Spleen (tissue), 7 donors: Measurements from ENCODE around the gene SEPTIN3.

Experiments used
- POLR2A ChIP-seq, 3 donors: fragments of 450-650 bp; IDR thresholded peaks; one replicate each; pipeline ENCODE4 v1.5.1; 2017; ENCODE audit warnings: antibody characterized with exemption in 3 of 3, mild to moderate bottlenecking in 1 of 3
- POLR2AphosphoS5 ChIP-seq, 3 donors: sonication (generic); formaldehyde crosslinking; IDR thresholded peaks; one replicate each; pipeline ENCODE4 v1.5.1; 2017; ENCODE audit warnings: antibody characterized with exemption in 3 of 3
- TF ChIP-seq, protein P1 (sequence below), 11 experiments: fragments of 200-600 bp in 7 of 11; fragments of 450-650 bp in 4 of 11; sonication (generic) in 4 of 11; IDR thresholded peaks in 8 of 11; conservative IDR thresholded peaks in 3 of 11; 1 replicate in 7 of 11; 2 replicates in 4 of 11; pipeline versions ENCODE4 v1.4.0 to v1.8.0; 2016 to 2021; ENCODE audit warnings: antibody characterized with exemption in 11 of 11, inconsistent platforms in 4 of 11, mild to moderate bottlenecking in 1 of 11
- donor health status: DM: no; HTN: no; CAD: no; lungs with moderate emphysema.
- donor health status: DM: no; HTN: no; CAD: no.
- donor health status: DM: no; HTN: no; CAD: no.

DNA sequence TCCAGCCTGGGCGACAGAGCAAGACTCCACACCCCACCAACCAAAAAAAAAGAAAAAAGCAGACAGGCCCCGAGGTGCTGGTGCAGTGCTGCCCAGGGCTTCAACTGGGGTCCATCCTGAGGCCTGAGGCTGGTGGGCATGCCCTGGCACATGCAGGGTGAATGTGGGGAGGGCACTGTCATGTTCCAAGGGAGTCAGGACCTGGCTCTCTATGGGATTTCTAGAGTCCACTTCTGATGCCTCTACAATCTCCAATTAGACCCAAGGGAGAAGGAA, 32.4 kb upstream of the SEPTIN3 start:
- TF ChIP-seq, protein P1, sequence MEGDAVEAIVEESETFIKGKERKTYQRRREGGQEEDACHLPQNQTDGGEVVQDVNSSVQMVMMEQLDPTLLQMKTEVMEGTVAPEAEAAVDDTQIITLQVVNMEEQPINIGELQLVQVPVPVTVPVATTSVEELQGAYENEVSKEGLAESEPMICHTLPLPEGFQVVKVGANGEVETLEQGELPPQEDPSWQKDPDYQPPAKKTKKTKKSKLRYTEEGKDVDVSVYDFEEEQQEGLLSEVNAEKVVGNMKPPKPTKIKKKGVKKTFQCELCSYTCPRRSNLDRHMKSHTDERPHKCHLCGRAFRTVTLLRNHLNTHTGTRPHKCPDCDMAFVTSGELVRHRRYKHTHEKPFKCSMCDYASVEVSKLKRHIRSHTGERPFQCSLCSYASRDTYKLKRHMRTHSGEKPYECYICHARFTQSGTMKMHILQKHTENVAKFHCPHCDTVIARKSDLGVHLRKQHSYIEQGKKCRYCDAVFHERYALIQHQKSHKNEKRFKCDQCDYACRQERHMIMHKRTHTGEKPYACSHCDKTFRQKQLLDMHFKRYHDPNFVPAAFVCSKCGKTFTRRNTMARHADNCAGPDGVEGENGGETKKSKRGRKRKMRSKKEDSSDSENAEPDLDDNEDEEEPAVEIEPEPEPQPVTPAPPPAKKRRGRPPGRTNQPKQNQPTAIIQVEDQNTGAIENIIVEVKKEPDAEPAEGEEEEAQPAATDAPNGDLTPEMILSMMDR (IDR thresholded peaks at IDR 0.05 in 8 of 11, conservative IDR thresholded peaks at IDR 0.05 in 3 of 11) = no peak
- TF ChIP-seq POLR2A (IDR thresholded peaks at IDR 0.05) (no peak), POLR2AphosphoS5 (IDR thresholded peaks at IDR 0.05) (no peak)
